ENCODE results near the gene PMPCA. TPM values are rescaled to one million over a fixed set of nuclear protein-coding genes. Genes with fewer than 3 reads are reported as not detected.

PMPCA gene
- polyA plus RNA-seq, 1 donor (not counting 4 experiments of a cell fraction or from before 2014, with no cell fraction given), result 85.9 TPM

- H3K36me3 ChIP-seq (ENCODE audit: control insufficient read depth in 2 of 2, extremely low read depth in 1 of 2, insufficient read depth in 2 of 2, low read length in 2 of 2), result peaks cover 34 to 41% of the 10 kb centered on the region in 2 experiments
- peak overlapping the region; percentile 92 for H3K9ac ChIP-seq (ENCODE audit: control insufficient read depth, extremely low read depth, insufficient read depth, low read length)
- no peak for FAIRE-seq
- H2AFZ ChIP-seq (ENCODE audit: control insufficient read depth, low read length), result no peak overlapping the region
- H4K20me1 ChIP-seq (ENCODE audit: control insufficient read depth, extremely low read depth, insufficient read depth, low read length), result peaks cover 5% of the 10 kb centered on the region
- peaks cover 4% of the 10 kb centered on the region for H3K9me1 ChIP-seq (ENCODE audit: control insufficient read depth, extremely low read depth, insufficient read depth, low read length)
- no peak for DNase-seq (ENCODE audit: low read depth, low spot score)
- peaks cover 12% of the 10 kb centered on the region for H3K4me1 ChIP-seq (ENCODE audit: control insufficient read depth, extremely low read depth, insufficient read depth, low read length)
- H3K79me2 ChIP-seq (ENCODE audit: control insufficient read depth, insufficient read depth, low read length), result peaks cover 37% of the 10 kb centered on the region
- peak overlapping the region; percentile 71 to 88 (median 75) for H3K4me3 ChIP-seq (ENCODE audit: control insufficient read depth in 2 of 3, extremely low read depth in 1 of 3, insufficient read depth in 2 of 3, low read depth in 1 of 3, low read length in 3 of 3)
- no peaks in the 10 kb centered on the region for H3K9me3 ChIP-seq (ENCODE audit: control insufficient read depth, low read depth, low read length)
- peak overlapping the region; percentile 91 for H3K4me2 ChIP-seq (ENCODE audit: control insufficient read depth, extremely low read depth, insufficient read depth, low read depth, low read length)
- H3K27me3 ChIP-seq (ENCODE audit: control insufficient read depth, extremely low read depth, insufficient read depth, low read length), result no peaks in the 10 kb centered on the region
- peak overlapping the region; percentile 60 for H3K27ac ChIP-seq (ENCODE audit: control insufficient read depth, insufficient read depth, low read length)
- dilution Hi-C loops (cut with MboI; ENCODE audit: extremely low pct_ligation_motif_present, low sequenced_read_pairs), result no loop called here
- TF ChIP-seq EZH2 (IDR thresholded peaks at IDR 0.05; ENCODE audit: low read length) (no peak), CTCF (optimal IDR thresholded peaks at IDR 0.05 in 1 of 3, IDR thresholded peaks at IDR 0.05 in 1 of 3, conservative IDR thresholded peaks at IDR 0.05 in 1 of 3; ENCODE audit: extremely low read depth in 1 of 3, insufficient read depth in 2 of 3, low read length in 3 of 3) (no peak)
Measured at GRCh38 chr9:136399176-136400037, 11.1 kb upstream of the PMPCA start.

DNA sequence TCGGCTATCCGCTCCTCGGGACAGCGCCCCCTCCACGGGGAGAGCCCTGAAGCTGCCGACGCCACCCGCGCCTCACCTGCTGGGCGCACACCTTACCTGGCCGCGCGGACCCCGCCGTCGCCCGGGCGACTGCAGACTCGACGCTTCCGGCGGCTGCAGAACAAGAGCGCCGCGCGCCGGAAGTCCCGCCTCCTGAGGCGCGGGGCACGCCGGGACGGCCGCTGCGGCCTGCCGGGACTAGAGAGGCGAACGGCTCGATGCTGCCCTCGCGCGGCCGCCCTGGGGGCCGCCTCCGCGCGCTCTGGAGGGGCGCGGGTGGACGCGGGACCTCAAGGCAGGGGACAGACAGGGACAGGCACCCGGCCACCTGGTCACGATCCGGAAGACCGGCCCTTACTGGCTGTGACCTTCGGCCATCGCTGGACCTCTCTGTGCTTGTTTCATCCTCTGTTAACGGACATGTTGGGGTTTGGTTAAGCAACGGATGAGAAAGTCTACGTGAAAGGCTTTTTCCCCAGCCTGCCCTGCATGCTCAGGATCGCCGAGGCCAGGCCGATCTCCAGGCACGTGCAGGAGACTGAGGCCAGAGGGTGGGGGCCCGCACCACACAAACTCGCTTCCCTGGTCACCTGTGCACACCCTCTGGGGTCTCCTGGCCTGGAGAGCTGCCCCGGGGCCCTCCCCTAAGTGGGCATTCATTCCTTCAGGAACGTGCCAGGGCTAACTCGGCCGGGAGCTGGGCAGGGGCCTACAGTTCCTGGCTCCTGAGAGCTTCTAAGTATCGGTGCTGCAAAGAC lies 10.2 kb upstream of the PMPCA start, which contains the start of gene SNAPC4:
SNAPC4 (minus strand) TSS at position 133 of the 797 bp plus-strand sequence. CDS start 1,742 bp downstream, outside the sequence.
- Histone ChIP-seq H3K27me3 (ENCODE audit: control insufficient read depth, extremely low read depth, insufficient read depth, low read length) (no peaks in the 10 kb centered on the region), H4K20me1 (ENCODE audit: control insufficient read depth, extremely low read depth, insufficient read depth, low read length) (peaks cover 5% of the 10 kb centered on the region), H3K36me3 (ENCODE audit: control insufficient read depth in 2 of 2, extremely low read depth in 1 of 2, insufficient read depth in 2 of 2, low read length in 2 of 2) (peaks cover 26 to 33% of the 10 kb centered on the region in 2 experiments), H3K4me2 (ENCODE audit: control insufficient read depth, extremely low read depth, insufficient read depth, low read depth, low read length) (peak within 1 kb of the TSS; percentile 91), H3K79me2 (ENCODE audit: control insufficient read depth, insufficient read depth, low read length) (peaks cover 37% of the 10 kb centered on the region), H2AFZ (ENCODE audit: control insufficient read depth, low read length) (peak within 1 kb of the TSS; percentile 48), H3K27ac (ENCODE audit: control insufficient read depth, insufficient read depth, low read length) (peak within 1 kb of the TSS; percentile 60), H3K4me3 (ENCODE audit: control insufficient read depth in 2 of 3, extremely low read depth in 1 of 3, insufficient read depth in 2 of 3, low read depth in 1 of 3, low read length in 3 of 3) (peak within 1 kb of the TSS; percentile 71 to 88 (median 75)), H3K9ac (ENCODE audit: control insufficient read depth, extremely low read depth, insufficient read depth, low read length) (peak within 1 kb of the TSS; percentile 92), H3K4me1 (ENCODE audit: control insufficient read depth, extremely low read depth, insufficient read depth, low read length) (peaks cover 12% of the 10 kb centered on the region), H3K9me3 (ENCODE audit: control insufficient read depth, low read depth, low read length) (no peaks in the 10 kb centered on the region), H3K9me1 (ENCODE audit: control insufficient read depth, extremely low read depth, insufficient read depth, low read length) (peaks cover 4% of the 10 kb centered on the region)
- DNase-seq (ENCODE audit: low read depth, low spot score) (peak; percentile 48), FAIRE-seq (peak; percentile 59)
- no peak for TF ChIP-seq EZH2 (IDR thresholded peaks at IDR 0.05; ENCODE audit: low read length)
- TF ChIP-seq CTCF (optimal IDR thresholded peaks at IDR 0.05 in 1 of 3, IDR thresholded peaks at IDR 0.05 in 1 of 3, conservative IDR thresholded peaks at IDR 0.05 in 1 of 3; ENCODE audit: extremely low read depth in 1 of 3, insufficient read depth in 2 of 3, low read length in 3 of 3), result peak in 2 of 3 experiments; percentile 76 to 83
- dilution Hi-C loops (cut with MboI; ENCODE audit: extremely low pct_ligation_motif_present, low sequenced_read_pairs), result no loop called here

Data from keratinocyte (primary cell).